Activated CD8-positive, alpha-beta T cell treated with anti-CD3 and anti-CD28 coated beads for 36 hours (primary cell): ENCODE results near the gene ADCY5. TPM values are rescaled to one million over a fixed set of nuclear protein-coding genes. Genes with fewer than 3 reads are reported as not detected.

Experiments
- ATAC-seq: fragments of 200-7000 bp; cut with Tn5 transposase; one replicate; pipeline ENCODE4 v1.10.0; 2021; ENCODE audit warnings: mild to moderate bottlenecking, moderate library complexity
- CTCF ChIA-PET: fragments of 350-600 bp; sonication (Branson Sonifier 250); formaldehyde crosslinking; loops from one replicate; lab custom pipeline; 2021; ENCODE audit warnings: antibody characterized with exemption; lab: Charles Lee
- POLR2A ChIA-PET: fragments of 350-600 bp; sonication (Branson Sonifier 250); formaldehyde crosslinking; loops from one replicate; lab custom pipeline; 2021; ENCODE audit warnings: antibody characterized with exemption; lab: Charles Lee
- DNase-seq: peaks from one replicate; pipeline ENCODE4 v3.0.0-alpha.2; 2020
- H3K27ac Mint-ChIP-seq: one replicate; pipeline ENCODE4 v1.8.0; 2021; ENCODE audit warnings: mild to moderate bottlenecking, mixed read lengths
- H3K27me3 Mint-ChIP-seq: one replicate; pipeline ENCODE4 v1.8.0; 2021; ENCODE audit warnings: mixed read lengths
- H3K36me3 Mint-ChIP-seq: one replicate; pipeline ENCODE4 v1.8.0; 2021; ENCODE audit warnings: low read depth, mixed read lengths
- H3K4me1 Mint-ChIP-seq: one replicate; pipeline ENCODE4 v1.8.0; 2021; ENCODE audit warnings: low read depth, mixed read lengths
- H3K4me3 Mint-ChIP-seq: one replicate; pipeline ENCODE4 v1.8.0; 2021; ENCODE audit warnings: mild to moderate bottlenecking, moderate library complexity, mixed read lengths
- H3K9me3 Mint-ChIP-seq: one replicate; pipeline ENCODE4 v1.8.0; 2021; ENCODE audit warnings: mixed read lengths
- CTCF ChIP-seq: fragments of 200-600 bp; IDR thresholded peaks from one replicate; pipeline ENCODE4 v1.8.0; 2022; ENCODE audit warnings: antibody characterized with exemption, mild to moderate bottlenecking
- intact Hi-C: fragments of 100-400 bp; cut with micrococcal nuclease; formaldehyde crosslinking; loops from one replicate; pipeline ENCODE4 v1.10.0; 2022
- total RNA-seq, 2 experiments: library from RNA; stranded (reverse); gene quantifications; one replicate each; pipeline ENCODE4 v1.2.3, GENCODE V29; 2021

The ADCY5 gene
- total RNA-seq, 2 experiments from 2014 or later = not detected

GRCh38 chr3:123331651-123332050 is 117.2 kb downstream of the ADCY5 start:
- ATAC-seq (no peak), DNase-seq (no peak)
- Mint-ChIP-seq H3K4me3 (no peak overlapping the region), H3K36me3 (no peaks in the 10 kb centered on the region), H3K27ac (no peak overlapping the region), H3K4me1 (peaks cover 6% of the 10 kb centered on the region), H3K9me3 (no peaks in the 10 kb centered on the region), H3K27me3 (peaks cover 2% of the 10 kb centered on the region)
- CTCF ChIA-PET = interaction anchor here (2.3 to 4.0 kb wide), 2 partner anchors 158 to 227 kb away, joined by 13 to 28 read pairs; no protein-coding TSS in a partner anchor
- TF ChIP-seq CTCF = no peak
- intact Hi-C loops = no loop called here
- POLR2A ChIA-PET = no interaction called here

GRCh38 chr3:123331006-123331405 is 117.9 kb downstream of the ADCY5 start:
- Mint-ChIP-seq H3K27ac (no peak overlapping the region), H3K27me3 (peaks cover 2% of the 10 kb centered on the region), H3K36me3 (no peaks in the 10 kb centered on the region), H3K4me1 (peaks cover 6% of the 10 kb centered on the region), H3K4me3 (no peak overlapping the region), H3K9me3 (no peaks in the 10 kb centered on the region)
- ATAC-seq (no peak), DNase-seq (no peak)
- no peak for TF ChIP-seq CTCF
- CTCF ChIA-PET = interaction anchor here (1.8 to 4.0 kb wide), 3 partner anchors 22 to 228 kb away, joined by 5 to 28 read pairs (median 13); no protein-coding TSS in a partner anchor
- intact Hi-C loops = no loop called here
- POLR2A ChIA-PET = no interaction called here

- peaks cover 2% of the 10 kb centered on the region for H3K27me3 Mint-ChIP-seq
- intact Hi-C loops = no loop called here
- no peak for TF ChIP-seq CTCF
- H3K27ac Mint-ChIP-seq = no peak overlapping the region
- H3K36me3 Mint-ChIP-seq = no peaks in the 10 kb centered on the region
- no peak for DNase-seq
- no peak for ATAC-seq
- H3K9me3 Mint-ChIP-seq = no peaks in the 10 kb centered on the region
- H3K4me3 Mint-ChIP-seq = no peak overlapping the region
- ChIA-PET CTCF (interaction anchor here (1.6 to 4.0 kb wide), 5 partner anchors 22 to 230 kb away, joined by 5 to 28 read pairs (median 13); partner anchors contain the start of gene ADCY5), POLR2A (no interaction called here)
- H3K4me1 Mint-ChIP-seq = peaks cover 6% of the 10 kb centered on the region
Measured at GRCh38 chr3:123330441-123330991, 118.4 kb downstream of the ADCY5 start.

GRCh38 chr3:123329636-123330340 is 119.1 kb downstream of the ADCY5 start:
- POLR2A ChIA-PET = no interaction called here
- intact Hi-C loops = loop anchor here (2.0 kb wide), 1 partner anchor 229 kb away; no protein-coding TSS in a partner anchor
- H3K36me3 Mint-ChIP-seq = no peaks in the 10 kb centered on the region

More at GRCh38 chr3:123329636-123330340, 119.1 kb downstream of the ADCY5 start:
- TF ChIP-seq CTCF = no peak
- DNase-seq = no peak
- H3K4me3 Mint-ChIP-seq = no peak overlapping the region
- H3K27ac Mint-ChIP-seq = no peak overlapping the region
- H3K4me1 Mint-ChIP-seq = peaks cover under 1% of the 10 kb centered on the region
- peaks cover 2% of the 10 kb centered on the region for H3K27me3 Mint-ChIP-seq
- no peak for ATAC-seq
- H3K9me3 Mint-ChIP-seq = no peaks in the 10 kb centered on the region
- CTCF ChIA-PET = interaction anchor here (0.6 to 4.0 kb wide), 17 partner anchors 8 to 231 kb away, joined by 3 to 28 read pairs (median 4); partner anchors contain the start of gene ADCY5
